K562 (cell line): ENCODE data around the gene C11orf86. TPM values are rescaled to one million over a fixed set of nuclear protein-coding genes. Genes with fewer than 3 reads are reported as not detected.

Source experiments
- ATAC-seq: fragments of 200-7000 bp; cut with Tn5 transposase; 3 replicates; pipeline ENCODE4 v1.9.1; 2020; ENCODE audit warnings: moderate library complexity
- BruUV-seq: library from RNA; stranded (reverse); fragments of 400-500 nt; replicated peaks from 2 replicates; lab custom pipeline; 2021; lab: Mats Ljungman, UMichigan
- CTCF ChIA-PET: fragments of 300-600 bp; formaldehyde crosslinking; extraction: SDS; loops from one replicate; lab custom pipeline; 2021; ENCODE audit warnings: low intra/inter-chr PET ratio; lab: Yijun Ruan, JAX
- POLR2A ChIA-PET: fragments of 300-600, 350-650 bp; sonication (Branson Sonifier 250); formaldehyde crosslinking; extraction: SDS; loops from one replicate; lab custom pipeline; 2021; ENCODE audit warnings: antibody characterized with exemption, inconsistent platforms; lab: Yijun Ruan, JAX
- DNase-seq, 4 experiments: peaks; one replicate each; pipeline versions ENCODE4 v3.0.0 to v3.0.0-alpha.2; 2011 to 2018; ENCODE audit warnings: low spot score in 3 of 4, mixed read lengths in 3 of 4; ENCODE audit errors: extremely low read depth in 1 of 4
- FAIRE-seq: peaks from 2 replicates; lab custom pipeline; 2011; peaks lifted over from hg19 to GRCh38; lab: Jason Lieb, UNC
- H2AFZ ChIP-seq: 2 replicates; pipeline ENCODE4 v1.6.0; 2011; ENCODE audit warnings: low read depth, low read length, control low read depth, inconsistent platforms
- H3K27ac ChIP-seq: fragments of 200-600 bp; 3 replicates; pipeline ENCODE4 v1.8.0; 2011; ENCODE audit warnings: low read depth, mild to moderate bottlenecking, control low read depth, inconsistent platforms, low read length, moderate library complexity, mixed read lengths; ENCODE audit errors: extremely low read depth
- H3K27me3 ChIP-seq, 2 experiments: fragments of 300-600 bp in 1 of 2; 2 replicates in 1 of 2; 3 replicates in 1 of 2; pipeline versions ENCODE4 v1.6.0 to v1.8.0; 2011; ENCODE audit warnings: inconsistent platforms in 2 of 2, low read length in 2 of 2, mild to moderate bottlenecking in 1 of 2, mixed read lengths in 1 of 2, moderate library complexity in 1 of 2; ENCODE audit not compliant: control insufficient read depth in 2 of 2, insufficient read depth in 2 of 2
- H3K36me3 ChIP-seq: fragments of 300-600 bp; 3 replicates; pipeline ENCODE4 v1.8.0; 2011; ENCODE audit warnings: mild to moderate bottlenecking, low read length, inconsistent platforms; ENCODE audit not compliant: control insufficient read depth, insufficient read depth
- H3K4me1 ChIP-seq, 2 experiments: fragments of 200-600 bp in 1 of 2; replicated peaks in 1 of 2; 2 replicates in 1 of 2; 3 replicates in 1 of 2; pipeline versions ENCODE4 v1.5.1 to v1.8.0; 2011; ENCODE audit warnings: inconsistent platforms in 2 of 2, low read length in 2 of 2, mild to moderate bottlenecking in 1 of 2, mixed read lengths in 1 of 2, moderate library complexity in 1 of 2; ENCODE audit not compliant: control insufficient read depth in 2 of 2, insufficient read depth in 2 of 2
- H3K4me2 ChIP-seq: 2 replicates; pipeline ENCODE4 v1.6.1; 2011; ENCODE audit warnings: low read length, control low read depth, inconsistent platforms, mixed read lengths; ENCODE audit not compliant: insufficient read depth
- H3K4me3 ChIP-seq: fragments of 200-600 bp; sonication (generic), shearing (Covaris generic); 2 replicates; pipeline ENCODE4 v1.5.1; 2016; ENCODE audit warnings: control low read depth, inconsistent platforms
- H3K79me2 ChIP-seq: fragments of 200-600 bp; 3 replicates; pipeline ENCODE4 v1.8.0; 2011; ENCODE audit warnings: low read length, inconsistent platforms; ENCODE audit not compliant: control insufficient read depth, insufficient read depth
- H3K9ac ChIP-seq, 2 experiments: 2 replicates each; pipeline versions ENCODE4 v1.6.0 to v1.6.1; 2011; ENCODE audit warnings: low read depth in 2 of 2, low read length in 2 of 2, control low read depth in 1 of 2, inconsistent platforms in 1 of 2, mild to moderate bottlenecking in 1 of 2, mixed read lengths in 1 of 2; ENCODE audit not compliant: insufficient read depth in 1 of 2
- H3K9me1 ChIP-seq: one replicate; pipeline ENCODE4 v1.6.0; 2011; ENCODE audit warnings: inconsistent platforms, mild to moderate bottlenecking, low read length, moderate library complexity; ENCODE audit not compliant: control insufficient read depth, insufficient read depth
- H3K9me3 ChIP-seq: replicated peaks from 2 replicates; pipeline ENCODE4 v1.5.1; 2011; ENCODE audit warnings: low read depth, low read length, inconsistent platforms; ENCODE audit not compliant: control insufficient read depth, insufficient read depth
- H4K20me1 ChIP-seq: replicated peaks from 2 replicates; pipeline ENCODE4 v1.6.1; 2011; ENCODE audit warnings: low read length, inconsistent platforms, mixed read lengths; ENCODE audit not compliant: control insufficient read depth, insufficient read depth
- CEBPB ChIP-seq: fragments of 450-650 bp; IDR thresholded peaks from 2 replicates; pipeline ENCODE4 v1.6.1; 2016; ENCODE audit warnings: missing genetic modification characterization, missing compliant biosample characterization
- DACH1 ChIP-seq: fragments of 450-650 bp; IDR thresholded peaks from 2 replicates; pipeline ENCODE4 v1.6.1; 2018; ENCODE audit not compliant: partially characterized antibody
- HNRNPUL1 ChIP-seq: fragments of 200-400 bp; formaldehyde crosslinking; IDR thresholded peaks from 2 replicates; pipeline ENCODE4 v1.6.1; 2017; ENCODE audit warnings: low read length
- SOX6 ChIP-seq: fragments of 450-650 bp; IDR thresholded peaks from 2 replicates; pipeline ENCODE4 v1.6.1; 2014; ENCODE audit warnings: mild to moderate bottlenecking
- SREBF2 ChIP-seq: sonication (generic); formaldehyde crosslinking; IDR thresholded peaks from 2 replicates; pipeline ENCODE4 v1.4.0; 2020; ENCODE audit warnings: mild to moderate bottlenecking, missing genetic modification reagents
- ZNF639 ChIP-seq, 2 experiments: fragments of 200-800 bp in 1 of 2; sonication (Bioruptor generic) in 1 of 2; sonication (generic) in 1 of 2; formaldehyde crosslinking in 1 of 2; IDR thresholded peaks in 1 of 2; conservative IDR thresholded peaks in 1 of 2; 2 replicates each; pipeline versions ENCODE4 v1.5.0 to v1.6.1; 2016 to 2020; ENCODE audit warnings: missing compliant biosample characterization in 1 of 2, missing genetic modification characterization in 1 of 2, missing genetic modification reagents in 1 of 2
- WGBS: fragments of 100-300 bp; shearing (Covaris generic); methylation state at CpG from one replicate; pipeline ENCODE4 v1.1.6; 2016; ENCODE audit warnings: low coverage, mixed read lengths; ENCODE audit not compliant: insufficient coverage; ENCODE audit errors: missing lambda C conversion rate; 5-methylcytosine and 5-hydroxymethylcytosine counted together
- in situ Hi-C: fragments of 300-500 bp; cut with MboI; formaldehyde crosslinking; loops from 4 replicates; pipeline ENCODE4 v1.15.0; 2018; ENCODE audit warnings: inconsistent platforms, mixed read lengths
- intact Hi-C: fragments of 100-400 bp; cut with micrococcal nuclease; formaldehyde crosslinking; loops from 2 replicates; pipeline ENCODE4 v1.14.2; 2022
- polyA plus RNA-seq, 8 experiments: library from polyadenylated mRNA; depleted of rRNA in 4 of 8; stranded (reverse) in 5 of 8; unstranded in 3 of 8; fragments of >200 nt; fragmentation: Nextera tagmentation in 2 of 8; fragmentation: Illumina TruSeq in 1 of 8; extraction: Ambion mirVana in 2 of 8; extraction: Trizol in 1 of 8; gene quantifications; 2 replicates each; pipeline versions ENCODE4 v1.2.1 to v1.2.3, GENCODE V29; 2011 to 2014; ENCODE audit warnings: inconsistent platforms in 1 of 8, missing spikeins in 1 of 8
- total RNA-seq, 7 experiments: library from RNA; depleted of rRNA in 6 of 7; stranded (reverse); fragments of >200 nt in 6 of 7; fragmentation: Illumina TruSeq in 2 of 7; extraction: Trizol in 2 of 7; gene quantifications; 2 replicates each; pipeline versions ENCODE4 v1.2.1 to v1.2.3, GENCODE V29; 2011 to 2021; ENCODE audit warnings: low replicate concordance in 1 of 7

C11orf86 gene
- total and polyA plus RNA-seq, 9 of the 15 experiments (the other 6 are each of a cell fraction or from before 2014, with no cell fraction given): not detected

DNA sequence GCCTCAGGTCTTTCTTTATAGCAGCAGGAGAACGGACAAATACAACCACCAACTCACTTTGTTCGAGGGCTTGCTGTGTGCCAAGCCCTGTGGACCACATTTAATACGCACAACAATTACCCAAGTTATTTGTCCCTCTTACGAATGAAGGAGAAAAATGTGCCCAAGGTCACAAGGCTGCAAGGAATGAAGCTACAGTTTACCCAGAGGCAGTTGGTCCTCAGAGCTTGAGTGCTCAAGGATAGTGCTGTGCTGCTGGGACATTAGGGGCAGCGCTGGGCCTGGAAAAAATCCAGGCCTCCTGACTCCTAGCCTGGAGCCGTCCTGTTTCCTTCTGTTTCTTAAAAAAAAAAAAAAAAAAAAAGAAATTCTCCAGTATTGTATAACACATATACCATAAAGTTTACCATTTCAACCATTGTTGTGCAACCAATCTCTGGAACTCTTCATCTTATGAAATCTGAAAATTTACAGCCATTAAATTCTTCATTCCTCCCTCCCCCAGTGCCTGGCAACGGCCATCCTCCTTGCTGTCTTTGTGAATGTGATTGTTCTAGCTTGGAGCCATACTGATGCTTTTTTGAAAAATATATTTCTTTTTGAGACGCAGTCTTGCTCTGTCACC, 1.0 kb upstream of the C11orf86 start:
- H2AFZ ChIP-seq: no peak overlapping the region
- FAIRE-seq (no peak), ATAC-seq (no peak), DNase-seq (no peak)
- no peaks in the 10 kb centered on the region for H3K9me3 ChIP-seq
- intact Hi-C loops (no loop called here), in situ Hi-C loops (no loop called here)
- WGBS: 79% methylated on average over 8 of the region's 8 CpGs
- no peaks in the 10 kb centered on the region for H3K27me3 ChIP-seq
- ChIA-PET POLR2A (no interaction called here), CTCF (interaction anchor here (2.2 kb wide), 1 partner anchor 279 kb away, joined by 11 read pairs; no protein-coding TSS in a partner anchor)
- no peak overlapping the region for H3K27ac ChIP-seq
- no peaks in the 10 kb centered on the region for H3K36me3 ChIP-seq
- no TSS peak for BruUV-seq
- H3K79me2 ChIP-seq: no peaks in the 10 kb centered on the region
- H3K4me1 ChIP-seq: peaks cover 0 to 14% of the 10 kb centered on the region in 2 experiments; a peak in 3 of 5 replicates
- H3K4me3 ChIP-seq: no peak overlapping the region
- no peaks in the 10 kb centered on the region for H3K9me1 ChIP-seq
- no peak overlapping the region for H3K4me2 ChIP-seq
- no peaks in the 10 kb centered on the region for H4K20me1 ChIP-seq
- H3K9ac ChIP-seq: no peak overlapping the region; a peak in 1 of 4 replicates
- TF ChIP-seq HNRNPUL1 (no peak), CEBPB (tag) (peak; percentile 61), DACH1 (no peak), SREBF2 (CRISPR knock-in tag) (no peak), SOX6 (no peak), ZNF639 (CRISPR knock-in tag; conservative IDR thresholded peaks at IDR 0.05 in 1 of 2, IDR thresholded peaks at IDR 0.05 in 1 of 2) (no peak)
